NCI-H2029 (cell line): ENCODE measurements around the gene LHPP.

ENCODE experiments used
- DNase-seq: peaks from one replicate; lab custom pipeline; 2025; lab: John Stamatoyannopoulos, UW

Gene LHPP

GRCh38 chr10:124595143-124595883 is 133.7 kb downstream of the LHPP start:
- DNase-seq, result no peak

DNA sequence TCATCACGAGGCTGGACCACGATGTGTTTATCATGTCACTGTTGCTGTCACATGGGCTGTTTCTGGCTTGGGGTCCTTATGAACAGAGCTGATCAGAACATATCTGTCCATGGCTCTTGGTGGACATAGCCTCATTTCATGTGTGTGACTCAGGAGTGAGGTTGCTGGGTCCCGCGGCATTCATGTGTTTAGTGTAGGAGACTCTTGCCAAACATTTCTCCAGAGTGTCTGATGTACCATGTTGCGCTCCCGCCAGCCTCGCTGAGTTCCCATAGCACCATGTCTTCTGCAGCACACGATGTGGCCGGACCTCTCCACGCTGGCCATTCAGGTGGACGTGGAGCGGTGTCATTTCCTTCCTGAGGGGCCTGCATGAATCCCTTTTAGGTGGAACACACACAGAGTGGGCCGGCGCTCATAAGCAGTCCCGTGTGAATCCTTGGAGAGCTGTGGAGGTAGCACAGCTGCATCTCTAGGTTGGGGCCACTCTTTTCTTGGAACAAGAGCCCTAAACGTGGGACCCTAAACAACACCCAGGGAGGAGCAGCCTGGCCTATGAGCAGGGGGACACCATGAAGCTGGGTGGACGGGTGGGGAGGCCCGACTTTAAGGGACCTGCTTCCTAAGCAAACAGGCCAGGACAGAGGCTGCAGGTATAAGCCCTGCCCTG is 134.6 kb downstream of the LHPP start:
- DNase-seq, result no peak

- no peak for DNase-seq
Measured at GRCh38 chr10:124596962-124597845, 135.6 kb downstream of the LHPP start.

GRCh38 chr10:124597846-124598165 is 136.2 kb downstream of the LHPP start:
- no peak for DNase-seq

GRCh38 chr10:124598196-124598595 is 136.6 kb downstream of the LHPP start:
- DNase-seq, result no peak

DNA sequence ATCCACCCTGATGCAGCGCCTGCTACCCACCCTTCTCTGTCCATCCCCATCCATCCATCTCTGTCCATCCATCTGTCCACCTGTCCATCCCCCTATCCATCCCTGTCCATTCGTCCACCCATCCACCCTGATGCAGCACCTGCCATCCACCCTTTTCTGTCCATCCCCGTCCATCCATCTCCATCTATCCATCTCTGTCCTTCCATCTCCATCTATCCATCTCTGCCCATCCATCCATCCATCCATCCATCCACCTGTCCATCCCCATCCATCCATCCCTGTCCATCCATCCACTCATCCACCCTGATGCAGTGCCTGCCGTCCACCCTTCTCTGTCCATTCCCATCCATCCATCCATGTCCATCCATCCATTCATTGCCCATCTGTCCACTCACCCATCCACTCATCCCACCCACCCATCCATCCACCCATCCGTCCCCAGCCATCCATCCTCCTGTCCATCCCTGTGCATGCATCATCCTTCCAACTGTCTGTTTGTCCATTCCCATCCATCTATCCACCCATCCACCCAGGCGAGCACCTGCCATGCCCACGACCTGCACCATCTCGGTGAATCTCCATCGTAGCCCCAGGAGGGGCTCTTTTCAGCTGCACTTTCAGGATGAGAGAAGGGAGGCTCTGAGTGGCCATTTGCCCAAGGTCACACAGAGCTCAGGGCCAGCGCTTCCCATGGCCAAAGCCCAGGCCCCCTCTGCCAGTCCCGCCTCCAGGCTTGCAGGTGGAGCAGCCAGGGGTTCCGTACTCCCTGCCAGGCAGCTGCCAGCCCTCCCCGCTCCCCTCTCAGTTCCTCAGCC is 137.4 kb downstream of the LHPP start:
- no peak for DNase-seq

- no peak for DNase-seq
Measured at GRCh38 chr10:124599588-124600050, 138.0 kb downstream of the LHPP start.

DNA sequence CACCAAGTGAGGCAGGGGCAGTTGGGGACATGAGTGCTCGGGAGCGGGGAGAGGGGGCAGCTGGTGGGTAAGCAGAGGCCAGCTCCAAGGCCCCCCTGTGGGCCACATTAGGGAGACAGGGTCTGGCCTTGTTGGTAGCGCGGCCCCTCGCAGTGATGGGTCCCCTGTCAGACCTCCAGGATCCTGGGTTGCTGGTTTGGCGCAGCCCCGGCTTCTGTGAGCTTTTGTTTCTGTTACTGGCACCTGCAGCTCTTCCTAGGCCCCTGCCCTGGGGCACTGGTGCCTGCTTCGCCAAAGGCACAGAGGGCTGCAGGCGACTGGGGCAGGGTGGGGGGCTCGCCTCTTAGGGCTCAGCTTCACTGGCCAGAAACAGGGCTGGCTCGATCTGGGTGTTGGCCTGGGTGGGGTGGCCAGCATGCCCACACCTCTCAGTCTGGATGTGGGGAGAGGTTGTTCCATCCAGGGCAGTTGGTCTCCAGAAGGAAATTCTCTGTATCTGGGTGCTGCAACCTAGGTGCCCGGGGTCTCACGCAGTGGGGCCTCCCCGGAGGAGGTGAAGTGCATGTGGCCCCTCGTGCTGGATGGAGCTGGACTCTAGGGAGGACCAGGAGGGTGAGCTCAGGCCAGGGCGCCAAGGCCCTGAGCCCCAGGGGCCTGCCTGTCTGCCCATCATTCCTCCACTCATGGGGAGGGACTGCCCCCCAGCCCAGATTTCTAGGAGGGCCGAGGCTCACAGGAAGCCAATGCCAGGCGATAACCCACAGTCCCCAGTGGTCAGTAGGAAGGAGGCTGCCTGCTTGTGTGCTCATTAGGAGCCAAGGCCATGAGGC is 138.6 kb downstream of the LHPP start:
- no peak for DNase-seq

DNA sequence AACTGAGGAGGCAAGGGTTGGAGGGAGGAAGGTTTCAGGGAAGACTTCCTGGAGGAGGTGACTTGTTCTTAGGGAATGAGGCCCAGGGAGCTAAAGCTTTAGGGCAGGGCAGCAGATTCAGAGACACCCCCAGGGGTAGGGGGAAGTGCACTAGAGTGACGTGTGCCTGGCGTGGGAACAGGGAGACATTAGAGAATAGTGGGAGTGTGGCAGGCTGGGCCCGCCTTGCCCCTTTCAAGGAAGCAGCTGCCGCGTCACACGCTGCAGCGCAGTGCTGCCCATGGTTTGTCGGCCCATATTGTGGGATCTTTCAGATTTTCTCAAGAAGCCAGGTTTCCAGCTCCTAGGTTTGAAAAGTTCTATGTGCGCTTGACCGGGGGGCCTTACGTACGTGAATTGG is 139.4 kb downstream of the LHPP start:
- DNase-seq, result no peak

DNA sequence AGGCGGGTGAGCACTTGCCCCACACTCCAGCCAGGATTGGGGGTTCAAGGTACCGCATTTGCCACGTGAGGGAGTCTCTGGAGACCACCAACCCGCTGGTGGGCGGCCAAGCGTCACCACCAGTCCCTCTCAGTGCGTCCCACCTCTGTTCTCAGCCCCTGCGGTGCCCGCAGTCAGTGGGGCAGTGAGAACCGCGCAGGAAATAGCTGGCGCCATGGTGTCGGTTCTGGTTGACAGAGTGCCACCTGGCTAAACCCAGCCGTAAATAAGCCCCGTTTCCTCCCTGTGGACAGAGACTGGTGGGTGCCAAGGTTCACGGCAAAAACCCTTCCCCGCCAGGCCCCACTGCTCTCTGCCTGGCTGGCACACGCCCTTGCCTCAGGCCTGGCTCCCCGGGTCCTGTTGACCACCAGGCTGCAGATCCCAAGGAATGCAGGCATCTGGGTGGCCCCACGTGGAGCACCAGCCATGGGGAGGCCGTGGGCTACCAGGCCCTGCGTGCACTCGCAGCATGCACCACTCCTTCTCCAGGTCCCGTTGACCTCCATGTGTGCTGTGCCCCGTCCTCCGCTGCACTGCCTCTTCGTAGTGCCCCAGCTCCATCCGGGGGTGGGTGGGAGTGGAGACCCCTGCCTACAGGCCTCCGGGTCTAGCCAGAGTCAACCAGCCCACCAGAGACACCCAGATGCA is 140.0 kb downstream of the LHPP start:
- no peak for DNase-seq

DNA sequence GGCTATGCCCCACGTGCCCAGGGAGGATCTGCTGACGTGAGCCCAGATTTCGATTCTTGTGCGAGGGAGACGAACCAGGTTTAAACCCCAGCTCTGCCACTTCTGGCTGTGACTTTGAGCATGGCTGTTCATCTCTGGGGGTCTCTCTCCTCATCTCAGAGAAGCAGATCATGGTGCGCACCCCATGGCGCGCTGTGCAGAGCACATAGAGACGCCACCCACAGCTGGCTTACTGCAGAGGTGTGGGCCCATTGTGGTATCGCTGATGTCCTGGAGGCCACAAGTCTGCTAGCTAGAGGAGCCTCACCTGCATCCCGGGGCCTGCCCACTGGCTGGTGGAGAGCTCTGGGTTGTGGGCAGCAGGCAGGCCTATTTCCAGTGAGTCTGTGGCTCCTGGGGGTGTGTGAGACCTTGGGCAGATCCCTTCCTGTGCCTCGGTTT is 140.5 kb downstream of the LHPP start:
- DNase-seq, result no peak

GRCh38 chr10:124602646-124603365 is 141.2 kb downstream of the LHPP start:
- no peak for DNase-seq

GRCh38 chr10:124603376-124604213 is 142.0 kb downstream of the LHPP start:
- no peak for DNase-seq

DNA sequence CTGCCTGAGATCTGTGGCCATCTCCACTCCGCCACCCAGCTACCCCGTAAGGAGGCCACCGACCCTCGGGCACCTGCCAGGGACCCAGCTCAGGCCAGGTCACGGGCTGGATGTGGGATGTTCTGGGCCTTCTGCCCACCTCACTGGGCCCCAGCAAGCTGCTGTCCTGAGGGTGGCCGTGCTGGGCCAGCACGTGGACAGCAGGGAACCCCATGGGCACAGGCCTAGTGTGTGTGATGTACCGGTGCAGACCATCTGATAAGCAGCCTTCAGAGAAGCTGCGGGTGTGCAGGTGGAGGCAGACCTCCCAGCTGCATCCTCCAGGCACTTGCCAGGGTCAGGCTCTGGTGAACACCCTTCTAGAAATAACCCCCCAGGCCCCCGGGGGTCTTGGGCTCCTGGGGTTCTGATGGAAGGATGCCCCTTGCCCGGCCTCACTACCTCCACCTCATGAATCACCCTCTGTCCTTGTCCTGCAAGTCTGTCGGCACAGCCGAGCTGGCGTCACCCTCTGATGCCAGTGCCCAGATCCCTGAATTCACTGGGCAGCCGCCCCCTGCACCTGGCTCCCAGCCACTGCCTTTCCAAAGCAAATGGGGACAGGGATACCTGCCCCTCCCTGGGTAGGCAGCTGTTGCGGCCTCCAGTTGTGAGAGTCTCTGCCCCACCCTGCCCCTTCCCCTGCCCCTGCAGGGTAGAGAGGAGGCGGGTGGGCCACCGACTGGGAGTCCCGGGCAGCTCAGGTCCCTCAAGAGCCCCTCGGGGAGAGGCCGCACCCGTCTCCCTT is 142.8 kb downstream of the LHPP start:
- DNase-seq, result no peak

GRCh38 chr10:124605001-124605370 is 143.4 kb downstream of the LHPP start:
- DNase-seq, result no peak

- no peak for DNase-seq
Measured at GRCh38 chr10:124605481-124605855, 143.8 kb downstream of the LHPP start.

DNA sequence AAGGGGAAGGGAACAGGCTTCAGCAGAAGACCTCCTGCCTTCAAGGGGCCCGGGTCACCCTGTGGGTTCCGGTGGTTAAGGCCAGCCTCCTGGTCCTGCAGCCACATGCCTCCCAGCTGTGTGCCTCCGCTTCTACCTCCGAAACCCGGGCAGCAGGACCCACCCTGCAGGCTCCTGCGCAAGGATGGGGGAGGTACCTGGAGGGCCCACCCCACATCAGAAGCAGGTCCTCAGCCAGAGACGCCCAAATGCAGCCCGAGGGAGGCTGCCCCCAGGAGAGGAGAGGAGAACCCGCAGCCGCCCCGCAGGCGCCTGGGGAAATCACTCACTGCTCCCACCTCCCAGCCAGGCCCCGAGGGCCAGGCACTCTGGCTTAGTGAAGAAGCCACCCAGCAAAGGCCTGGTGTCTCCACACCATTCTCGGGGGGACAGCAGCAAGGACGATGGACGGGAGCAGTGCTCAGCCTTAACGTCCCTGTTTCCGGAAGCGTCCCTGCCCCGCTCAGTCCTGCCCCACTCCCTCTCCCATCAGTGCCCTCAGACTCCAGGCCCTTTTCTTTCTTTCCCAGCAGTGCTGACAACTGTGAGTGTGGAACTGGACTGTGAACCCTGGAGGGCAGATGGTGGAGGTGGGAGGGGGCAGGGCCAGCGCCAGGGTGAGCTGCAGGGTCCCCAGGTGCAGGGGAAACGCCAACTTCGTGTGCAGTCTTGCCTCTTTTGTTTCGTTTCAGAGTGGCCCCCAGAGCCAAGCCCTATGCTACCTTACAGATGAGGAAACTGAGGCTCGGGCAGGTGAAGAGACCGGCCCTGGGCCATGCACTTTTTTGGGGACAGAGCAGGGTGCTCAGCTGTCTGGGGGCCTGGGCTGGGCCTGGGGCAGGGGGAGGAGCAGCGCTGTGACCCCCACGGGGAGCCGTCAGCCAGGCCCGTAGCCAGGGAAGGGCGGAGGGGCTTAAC is 144.5 kb downstream of the LHPP start:
- DNase-seq, result no peak
